Small intestine (tissue), 7 donors: ENCODE measurements around the gene SLC5A5. TPM values are rescaled to one million over a fixed set of nuclear protein-coding genes. Genes with fewer than 3 reads are reported as not detected.

Experiments
- DNase-seq, 2 donors: peaks; one replicate each; pipeline versions ENCODE4 v3.0.0 to v3.0.0-alpha.2; 2013
- FAIRE-seq: peaks from 2 replicates; lab custom pipeline; 2012; peaks lifted over from hg19 to GRCh38; lab: Jason Lieb, UNC
- H3K27ac ChIP-seq, 3 donors: one replicate each; pipeline ENCODE4 v1.5.1; 2013; ENCODE audit warnings: low read length in 2 of 3, mild to moderate bottlenecking in 2 of 3, control low read depth in 1 of 3, inconsistent platforms in 1 of 3, low read depth in 1 of 3, moderate library complexity in 1 of 3
- H3K27me3 ChIP-seq, 3 donors: one replicate each; pipeline ENCODE4 v1.6.1; 2013; ENCODE audit warnings: low read length in 3 of 3, inconsistent platforms in 1 of 3; ENCODE audit not compliant: control insufficient read depth in 3 of 3, insufficient read depth in 3 of 3
- H3K36me3 ChIP-seq, 3 donors: one replicate each; pipeline ENCODE4 v1.6.1; 2013; ENCODE audit warnings: low read length in 3 of 3, inconsistent platforms in 1 of 3, low read depth in 1 of 3, mild to moderate bottlenecking in 1 of 3, moderate library complexity in 1 of 3; ENCODE audit not compliant: control insufficient read depth in 3 of 3, insufficient read depth in 2 of 3
- H3K4me1 ChIP-seq, 3 donors: one replicate each; pipeline ENCODE4 v1.6.1; 2013; ENCODE audit warnings: low read length in 2 of 3, inconsistent platforms in 1 of 3, low read depth in 1 of 3, mild to moderate bottlenecking in 1 of 3, moderate library complexity in 1 of 3; ENCODE audit not compliant: control insufficient read depth in 3 of 3, insufficient read depth in 2 of 3
- H3K4me3 ChIP-seq, 3 donors: one replicate each; pipeline ENCODE4 v1.5.1; 2013; ENCODE audit warnings: low read length in 3 of 3, control low read depth in 1 of 3, inconsistent platforms in 1 of 3, low read depth in 1 of 3, mild to moderate bottlenecking in 1 of 3, moderate library complexity in 1 of 3
- H3K9me3 ChIP-seq, 2 donors: one replicate each; pipeline ENCODE4 v1.6.1; 2013; ENCODE audit warnings: low read depth in 1 of 2, low read length in 1 of 2; ENCODE audit not compliant: control insufficient read depth in 2 of 2, insufficient read depth in 1 of 2
- WGBS, 3 donors: extraction: QIAGEN DNeasy Blood & Tissue Kit; methylation state at CpG; one replicate each; pipeline ENCODE4 v1.1.7; 2013; 5-methylcytosine and 5-hydroxymethylcytosine counted together
- polyA plus RNA-seq, 4 donors: library from polyadenylated mRNA; stranded (reverse) in 3 of 4; unstranded in 1 of 4; fragments of 200-250 nt in 3 of 4; fragments of 120-200 nt in 1 of 4; gene quantifications; one replicate each; pipeline versions ENCODE4 v1.2.1 to v1.2.3, GENCODE V29; 2013
- donor health status: healthy with polysubstance abuse.
- donor health status: control.
- donor health status: control.
- donor health status: Bipolar disorder and iron deficiency.
- donor health status: healthy.

SLC5A5 gene
- polyA plus RNA-seq, 4 donors = 0.01 to 0.27 (median 0.01) TPM; not detected in 1

DNA sequence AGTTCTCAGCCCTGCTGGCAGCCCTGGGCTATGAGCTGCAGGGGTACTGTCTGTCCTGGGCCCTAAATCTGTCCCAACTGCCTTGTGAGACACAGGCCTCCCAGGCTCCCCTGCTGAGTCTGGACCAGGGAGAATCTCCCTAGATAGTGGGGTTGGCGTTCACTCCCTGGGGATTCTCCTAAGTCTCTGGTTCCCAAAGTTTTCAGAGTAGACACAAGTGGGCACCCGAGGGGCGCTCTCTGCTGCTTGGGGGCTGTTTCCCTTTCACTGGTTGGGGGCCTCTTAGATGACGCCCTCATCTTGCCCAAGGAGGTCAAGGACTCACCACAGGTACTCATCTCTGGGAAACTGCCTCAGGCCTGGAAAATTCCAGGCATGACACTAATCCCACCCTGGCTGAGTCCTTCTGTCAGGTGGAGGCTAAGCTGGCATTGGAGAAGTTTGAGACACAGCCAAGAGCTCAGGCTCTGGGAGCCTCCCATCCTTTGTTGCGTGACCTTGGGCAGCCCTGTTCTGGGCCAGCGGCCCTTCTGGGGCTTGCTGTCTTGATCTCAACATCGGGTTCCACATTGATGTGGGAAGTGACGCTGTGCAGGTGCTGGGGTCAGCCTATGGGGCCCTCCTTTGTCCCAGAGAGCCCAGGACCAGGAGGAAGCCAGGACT lies 8.1 kb upstream of the SLC5A5 start:
- H3K36me3 ChIP-seq = peaks cover 11 to 53% (median 24%) of the 10 kb centered on the region in 3 donors
- DNase-seq = no peak
- H3K27ac ChIP-seq = peak overlapping the region in 1 of 3 donors; percentile 60
- peaks cover 0 to 6% (median 0%) of the 10 kb centered on the region in 3 donors for H3K27me3 ChIP-seq
- peaks cover 0 to 12% (median 3%) of the 10 kb centered on the region in 3 donors for H3K4me1 ChIP-seq
- 69 to 78% (median 77%) methylated on average over 8 of the region's 8 CpGs for WGBS, 3 donors
- H3K4me3 ChIP-seq = no peak overlapping the region
- H3K9me3 ChIP-seq = no peaks in the 10 kb centered on the region
- no peak for FAIRE-seq

- 32 to 58% (median 46%) methylated on average over 13 of the region's 13 CpGs for whole genome bisulfite sequencing, 3 donors
- peak; percentile 54 to 90 for DNase-seq
- Histone ChIP-seq H3K4me3 (no peak overlapping the region), H3K9me3 (no peaks in the 10 kb centered on the region), H3K27me3 (peaks cover 0 to 25% (median 8%) of the 10 kb centered on the region in 3 donors), H3K4me1 (peaks cover 0 to 8% (median 3%) of the 10 kb centered on the region in 3 donors), H3K27ac (peak overlapping the region in 1 of 3 donors; percentile 49), H3K36me3 (peaks cover 11 to 53% (median 24%) of the 10 kb centered on the region in 3 donors)
- no peak for FAIRE-seq
Observed at GRCh38 chr19:17865364-17866311, 6.1 kb upstream of the SLC5A5 start.

- Histone ChIP-seq H3K27me3 (peaks cover 0 to 33% (median 11%) of the 10 kb centered on the region in 3 donors), H3K27ac (peak overlapping the region in 1 of 3 donors; percentile 46), H3K4me1 (peaks cover 0 to 7% (median 2%) of the 10 kb centered on the region in 3 donors), H3K9me3 (no peaks in the 10 kb centered on the region), H3K4me3 (no peak overlapping the region), H3K36me3 (peaks cover 11 to 45% (median 24%) of the 10 kb centered on the region in 3 donors)
- WGBS, 3 donors = 86 to 93% (median 89%) methylated on average over 8 of the region's 8 CpGs
- no peak for FAIRE-seq
- DNase-seq = no peak
Observed at GRCh38 chr19:17866312-17866963, 5.3 kb upstream of the SLC5A5 start.

GRCh38 chr19:17866964-17867486 lies 4.7 kb upstream of the SLC5A5 start:
- peaks cover 0 to 39% (median 15%) of the 10 kb centered on the region in 3 donors for H3K27me3 ChIP-seq
- H3K4me1 ChIP-seq = peaks cover 0 to 5% (median 2%) of the 10 kb centered on the region in 3 donors
- no peak overlapping the region for H3K4me3 ChIP-seq
- H3K36me3 ChIP-seq = peaks cover 11 to 39% (median 18%) of the 10 kb centered on the region in 3 donors
- FAIRE-seq (no peak), DNase-seq (no peak)
- WGBS, 3 donors = 34 to 62% (median 37%) methylated on average over 11 of the region's 11 CpGs
- no peak overlapping the region for H3K27ac ChIP-seq
- H3K9me3 ChIP-seq = no peaks in the 10 kb centered on the region

DNA sequence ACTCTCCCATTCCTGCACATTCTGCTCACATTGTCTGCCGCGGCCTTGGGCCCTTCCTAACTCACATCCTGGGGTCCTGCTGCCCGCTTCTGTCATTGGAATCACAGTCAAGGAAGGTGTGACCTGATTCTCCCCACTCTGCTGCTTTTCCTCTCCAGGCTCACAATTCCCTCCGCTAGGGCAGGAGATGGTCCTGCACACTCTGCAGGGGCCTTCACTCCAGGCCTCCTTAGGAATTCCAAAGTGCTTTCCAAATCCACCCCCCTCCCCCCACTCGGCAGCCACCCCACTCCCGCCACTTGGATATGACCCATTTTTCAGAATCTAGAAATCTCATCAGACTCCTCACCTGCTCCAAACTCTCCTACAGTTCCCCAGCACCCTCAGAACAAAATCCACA lies 3.1 kb upstream of the SLC5A5 start:
- no peak for FAIRE-seq
- 58 to 77% (median 69%) methylated on average over 6 of the region's 6 CpGs for WGBS, 3 donors
- peaks cover 0 to 55% (median 25%) of the 10 kb centered on the region in 3 donors for H3K27me3 ChIP-seq

GRCh38 chr19:17869114-17869608 lies 2.6 kb upstream of the SLC5A5 start:
- 50 to 55% (median 52%) methylated on average over 11 of the region's 11 CpGs for WGBS, 3 donors
- Histone ChIP-seq H3K4me3 (no peak overlapping the region), H3K9me3 (no peaks in the 10 kb centered on the region), H3K4me1 (peaks cover 0 to 5% (median 2%) of the 10 kb centered on the region in 3 donors), H3K27ac (no peak overlapping the region), H3K36me3 (peaks cover 0 to 17% (median 0%) of the 10 kb centered on the region in 3 donors), H3K27me3 (peaks cover 0 to 59% (median 28%) of the 10 kb centered on the region in 3 donors)
- FAIRE-seq (no peak), DNase-seq (no peak)

More for the DNA sequence above, 3.1 kb upstream of the SLC5A5 start:
- peaks cover 0 to 5% (median 2%) of the 10 kb centered on the region in 3 donors for H3K4me1 ChIP-seq
- H3K36me3 ChIP-seq = peaks cover 0 to 22% (median 3%) of the 10 kb centered on the region in 3 donors
- no peak overlapping the region for H3K27ac ChIP-seq
- no peaks in the 10 kb centered on the region for H3K9me3 ChIP-seq
- H3K4me3 ChIP-seq = no peak overlapping the region
- no peak for DNase-seq

- peaks cover 0 to under 1% (median 0%) of the 10 kb centered on the region in 3 donors for H3K4me1 ChIP-seq
- FAIRE-seq (no peak), DNase-seq (no peak)
- no peak overlapping the region for H3K27ac ChIP-seq
- no peak overlapping the region for H3K4me3 ChIP-seq
- WGBS, 3 donors = 51 to 61% (median 58%) methylated on average over 10 of the region's 10 CpGs
- no peaks in the 10 kb centered on the region for H3K36me3 ChIP-seq
- H3K9me3 ChIP-seq = no peaks in the 10 kb centered on the region
- peaks cover 0 to 67% (median 30%) of the 10 kb centered on the region in 3 donors for H3K27me3 ChIP-seq
Observed at GRCh38 chr19:17871032-17871877, 490 bp upstream of the SLC5A5 start.
